Left lung (tissue), 10 donors: Measurements from ENCODE around the gene USP20. TPM values are rescaled to one million over a fixed set of nuclear protein-coding genes. Genes with fewer than 3 reads are reported as not detected.

Experiments used
- ATAC-seq: fragments of 200-7000 bp; cut with Tn5 transposase; one replicate; pipeline ENCODE4 v1.9.1; 2020; ENCODE audit warnings: moderate library complexity
- DNase-seq, 4 donors: peaks; one replicate each; pipeline ENCODE4 v3.0.0-alpha.2; 2013 to 2020
- H3K27ac ChIP-seq, 2 donors: fragments of 200-600 bp; sonication (generic) in 1 of 2; one replicate each; pipeline versions ENCODE4 v1.5.0 to v1.8.0; 2020 to 2021
- H3K27me3 ChIP-seq, 2 donors: fragments of 200-600 bp; sonication (generic) in 1 of 2; one replicate each; pipeline versions ENCODE4 v1.5.0 to v1.8.0; 2020 to 2021
- H3K36me3 ChIP-seq, 2 donors: fragments of 200-600 bp; sonication (generic) in 1 of 2; one replicate each; pipeline versions ENCODE4 v1.5.0 to v1.8.0; 2020 to 2021
- H3K4me1 ChIP-seq, 2 donors: fragments of 200-600 bp; one replicate each; pipeline ENCODE4 v1.8.0; 2021
- H3K4me3 ChIP-seq, 2 donors: fragments of 200-600 bp; sonication (generic) in 1 of 2; one replicate each; pipeline versions ENCODE4 v1.5.0 to v1.8.0; 2020 to 2021; ENCODE audit warnings: mild to moderate bottlenecking in 1 of 2
- H3K9me3 ChIP-seq, 2 donors: fragments of 200-600 bp; sonication (generic) in 1 of 2; one replicate each; pipeline versions ENCODE4 v1.5.0 to v1.8.0; 2020 to 2021
- CTCF ChIP-seq, 2 donors: fragments of 200-600 bp; sonication (generic) in 1 of 2; IDR thresholded peaks; one replicate each; pipeline versions ENCODE4 v1.5.0 to v1.8.0; 2021; ENCODE audit warnings: antibody characterized with exemption in 2 of 2
- intact Hi-C, 2 donors: fragments of 100-400 bp; cut with DNase I; formaldehyde crosslinking; loops; one replicate each; pipeline versions ENCODE4 v1.11.2 to v1.14.2; 2022
- polyA plus RNA-seq, 6 donors: library from polyadenylated mRNA; unstranded; fragments of 120-200 nt; gene quantifications; one replicate each; pipeline ENCODE4 v1.2.1, GENCODE V29; 2013; ENCODE audit not compliant: insufficient read length in 6 of 6
- total RNA-seq, 2 donors: library from RNA; stranded (reverse); fragmentation: NEBNext Ultra II Directional; extraction: Animal tissue kit (Norgen Biotek cat#: 25700); gene quantifications; one replicate each; pipeline ENCODE4 v1.2.1, GENCODE V29; 2021
- donor health status: DM: no; HTN: yes; CAD: no.
- donor health status: DM: no; HTN: no; CAD: no.

Gene USP20
- total and polyA plus RNA-seq, 8 donors = 16.7 to 24.6 (median 21.6) TPM

GRCh38 chr9:129884220-129885017, 49.2 kb downstream of the USP20 start:
- TF ChIP-seq CTCF (IDR thresholded peaks at IDR 0.05) = no peak
- DNase-seq (peak; percentile 61 to 99 (median 92)), ATAC-seq (peak; percentile 84)
- H3K36me3 ChIP-seq = no peaks in the 10 kb centered on the region
- peak overlapping the region; percentile 75 to 96 for H3K27ac ChIP-seq
- intact Hi-C loops = loop anchor here in 1 of 2 donors (10.0 kb wide), 1 partner anchor 160 kb away; the partner anchor contains the start of gene FNBP1
- H3K9me3 ChIP-seq = no peaks in the 10 kb centered on the region
- H3K4me3 ChIP-seq = peak overlapping the region; percentile 14 to 48
- H3K4me1 ChIP-seq = peaks cover 5 to 57% of the 10 kb centered on the region in 2 donors
- H3K27me3 ChIP-seq = no peaks in the 10 kb centered on the region

GRCh38 chr9:129885018-129885669, 49.9 kb downstream of the USP20 start:
- Histone ChIP-seq H3K36me3 (peaks cover 0 to 3% of the 10 kb centered on the region in 2 donors), H3K9me3 (no peaks in the 10 kb centered on the region), H3K4me1 (peaks cover 5 to 65% of the 10 kb centered on the region in 2 donors), H3K27me3 (no peaks in the 10 kb centered on the region), H3K4me3 (peak overlapping the region; percentile 16 to 48), H3K27ac (peak overlapping the region; percentile 75 to 96)
- intact Hi-C loops = loop anchor here in 1 of 2 donors (10.0 kb wide), 1 partner anchor 160 kb away; the partner anchor contains the start of gene FNBP1
- DNase-seq (peak in 2 of 4 donors; percentile 63 to 89), ATAC-seq (peak; percentile 51)
- no peak for TF ChIP-seq CTCF (IDR thresholded peaks at IDR 0.05)

GRCh38 chr9:129885670-129886106, 50.4 kb downstream of the USP20 start:
- Histone ChIP-seq H3K36me3 (peaks cover 0 to 4% of the 10 kb centered on the region in 2 donors), H3K9me3 (no peaks in the 10 kb centered on the region), H3K27me3 (no peaks in the 10 kb centered on the region), H3K27ac (peak overlapping the region; percentile 75 to 96), H3K4me3 (peak overlapping the region; percentile 16 to 48), H3K4me1 (peaks cover 5 to 70% of the 10 kb centered on the region in 2 donors)
- peak; percentile 90 to 92 for TF ChIP-seq CTCF (IDR thresholded peaks at IDR 0.05)
- DNase-seq = peak; percentile 66 to 100 (median 92)
- peak; percentile 94 for ATAC-seq
- intact Hi-C loops = loop anchor here in 1 of 2 donors (10.0 kb wide), 1 partner anchor 159 kb away; the partner anchor contains the start of gene FNBP1

- TF ChIP-seq CTCF (IDR thresholded peaks at IDR 0.05) = no peak
- no peaks in the 10 kb centered on the region for H3K9me3 ChIP-seq
- H3K4me1 ChIP-seq = peaks cover 5 to 78% of the 10 kb centered on the region in 2 donors
- DNase-seq (no peak), ATAC-seq (peak; percentile 2)
- peaks cover 0 to 4% of the 10 kb centered on the region in 2 donors for H3K36me3 ChIP-seq
- peak overlapping the region; percentile 75 to 96 for H3K27ac ChIP-seq
- H3K27me3 ChIP-seq = no peaks in the 10 kb centered on the region
- peak overlapping the region; percentile 16 to 48 for H3K4me3 ChIP-seq
- intact Hi-C loops = loop anchor here in 1 of 2 donors (10.0 kb wide), 1 partner anchor 158 kb away; the partner anchor contains the start of gene FNBP1
Observed at GRCh38 chr9:129886226-129887174, 51.2 kb downstream of the USP20 start.
